K562 (cell line): ENCODE results near the gene MKNK2. TPM values are rescaled to one million over a fixed set of nuclear protein-coding genes. Genes with fewer than 3 reads are reported as not detected.

Experiments used
- BHLHE40 ChIP-seq: IDR thresholded peaks from 2 replicates; pipeline ENCODE4 v1.6.1; 2011; ENCODE audit warnings: low read length, improper control_type of control experiment
- CC2D1A ChIP-seq: fragments of 450-650 bp; IDR thresholded peaks from 2 replicates; pipeline ENCODE4 v1.6.1; 2017; ENCODE audit warnings: mild to moderate bottlenecking
- ELF1 ChIP-seq: fragments of 200-800 bp; sonication (Bioruptor generic); IDR thresholded peaks from 2 replicates; pipeline ENCODE4 v1.6.1; 2016; ENCODE audit warnings: missing genetic modification characterization, missing compliant biosample characterization
- JUN ChIP-seq, 2 experiments: sonication (generic) in 1 of 2; formaldehyde crosslinking in 1 of 2; IDR thresholded peaks; 2 replicates each; pipeline versions ENCODE4 v1.6.1 to v1.8.0; 2012 to 2022; ENCODE audit warnings: borderline replicate concordance in 2 of 2, mild to moderate bottlenecking in 2 of 2, improper control_type of control experiment in 1 of 2, low read depth in 1 of 2, low read length in 1 of 2, missing genetic modification reagents in 1 of 2
- KHSRP ChIP-seq: fragments of 450-650 bp; IDR thresholded peaks from 2 replicates; pipeline ENCODE4 v1.6.1; 2017
- MYC ChIP-seq, 2 experiments: fragments of 250-450 bp in 1 of 2; sonication (Bioruptor Pico) in 1 of 2; IDR thresholded peaks; 2 replicates each; pipeline versions ENCODE4 v1.5.1 to v1.6.1; 2012 to 2021; ENCODE audit warnings: low read depth in 2 of 2, borderline replicate concordance in 1 of 2, improper control_type of control experiment in 1 of 2, low read length in 1 of 2, mild to moderate bottlenecking in 1 of 2, moderate library complexity in 1 of 2
- NCOR1 ChIP-seq: fragments of 450-650 bp; IDR thresholded peaks from 2 replicates; pipeline ENCODE4 v1.6.1; 2016; ENCODE audit warnings: mild to moderate bottlenecking, moderate library complexity
- NR2C2 ChIP-seq, 2 experiments: fragments of 200-800 bp in 1 of 2; sonication (Bioruptor generic) in 1 of 2; sonication (generic) in 1 of 2; formaldehyde crosslinking in 1 of 2; IDR thresholded peaks; 2 replicates each; pipeline versions ENCODE4 v1.6.1 to v1.8.0; 2016 to 2022; ENCODE audit warnings: mild to moderate bottlenecking in 1 of 2, missing compliant biosample characterization in 1 of 2, missing genetic modification characterization in 1 of 2, missing genetic modification reagents in 1 of 2
- PHF8 ChIP-seq: fragments of 200-600 bp; sonication (generic); IDR thresholded peaks from 2 replicates; pipeline ENCODE4 v1.6.1; 2012; ENCODE audit warnings: mixed run types, mild to moderate bottlenecking, inconsistent platforms, low read length, moderate library complexity, borderline replicate concordance
- POLR2A ChIP-seq: fragments of 450-650 bp; conservative IDR thresholded peaks from 2 replicates; pipeline ENCODE4 v1.6.1; 2016
- POLR2G ChIP-seq: fragments of 200-400 bp; formaldehyde crosslinking; IDR thresholded peaks from 2 replicates; pipeline ENCODE4 v1.6.1; 2017; ENCODE audit warnings: low read depth, mild to moderate bottlenecking, antibody characterized with exemption, low read length, moderate library complexity
- PRDM10 ChIP-seq: fragments of 450-650 bp; IDR thresholded peaks from 2 replicates; pipeline ENCODE4 v1.6.1; 2018; ENCODE audit not compliant: partially characterized antibody
- RBM22 ChIP-seq: fragments of 200-400 bp; formaldehyde crosslinking; IDR thresholded peaks from 2 replicates; pipeline ENCODE4 v1.6.1; 2018; ENCODE audit warnings: low read length, low read depth; ENCODE audit not compliant: poor library complexity, severe bottlenecking
- SMARCA5 ChIP-seq: fragments of 450-650 bp; IDR thresholded peaks from 2 replicates; pipeline ENCODE4 v1.6.1; 2016
- ZNF232 ChIP-seq: sonication (generic); formaldehyde crosslinking; IDR thresholded peaks from 2 replicates; pipeline ENCODE4 v1.8.0; 2022; ENCODE audit warnings: mild to moderate bottlenecking, missing genetic modification reagents
- polyA plus RNA-seq, 8 experiments: library from polyadenylated mRNA; depleted of rRNA in 4 of 8; stranded (reverse) in 5 of 8; unstranded in 3 of 8; fragments of >200 nt; fragmentation: Nextera tagmentation in 2 of 8; fragmentation: Illumina TruSeq in 1 of 8; extraction: Ambion mirVana in 2 of 8; extraction: Trizol in 1 of 8; gene quantifications; 2 replicates each; pipeline versions ENCODE4 v1.2.1 to v1.2.3, GENCODE V29; 2011 to 2014; ENCODE audit warnings: inconsistent platforms in 1 of 8, missing spikeins in 1 of 8
- total RNA-seq, 7 experiments: library from RNA; depleted of rRNA in 6 of 7; stranded (reverse); fragments of >200 nt in 6 of 7; fragmentation: Illumina TruSeq in 2 of 7; extraction: Trizol in 2 of 7; gene quantifications; 2 replicates each; pipeline versions ENCODE4 v1.2.1 to v1.2.3, GENCODE V29; 2011 to 2021; ENCODE audit warnings: low replicate concordance in 1 of 7
- TF ChIP-seq, protein P1 (sequence below): fragments of 450-650 bp; conservative IDR thresholded peaks from 2 replicates; pipeline ENCODE4 v1.6.1; 2016; ENCODE audit warnings: missing genetic modification characterization, low read depth, mild to moderate bottlenecking, missing compliant biosample characterization, moderate library complexity
- TF ChIP-seq, protein P2 (sequence below): fragments of 450-650 bp; IDR thresholded peaks from 2 replicates; pipeline ENCODE4 v1.6.1; 2016; ENCODE audit warnings: low read depth, mild to moderate bottlenecking, moderate library complexity

The MKNK2 gene
- total and polyA plus RNA-seq, 9 of the 15 experiments (the other 6 are each of a cell fraction or from before 2014, with no cell fraction given), result 5.1 to 191 (median 51.9) TPM

- TF ChIP-seq ELF1 (peak; percentile 44; the same call in 1 of the 2 replicates), NCOR1 (peak; percentile 46), PRDM10 (peak; percentile 28), POLR2A (peak; percentile 77), RBM22 (peak; percentile 93), PHF8 (peak; percentile 52; the same call in 1 of the 2 replicates), CC2D1A (no peak), POLR2G (peak; percentile 99), BHLHE40 (peak; percentile 25; the same call in 1 of the 2 replicates), ZNF232 (CRISPR knock-in tag) (0 out of 2 replicates have a peak, but pooled peaks have one; percentile 36), KHSRP (no peak), MYC (IDR thresholded peaks at IDR 0.05; ENCODE audit: low read depth, low read length) (peak; percentile 100), MYC (CRISPR knock-in tag; IDR thresholded peaks at IDR 0.05; ENCODE audit: borderline replicate concordance, low read depth) (peak; percentile 99), JUN (IDR thresholded peaks at IDR 0.05; ENCODE audit: borderline replicate concordance, low read depth, low read length) (peak; percentile 94), JUN (CRISPR knock-in tag; IDR thresholded peaks at IDR 0.05; ENCODE audit: borderline replicate concordance) (peak; percentile 99), NR2C2 (CRISPR knock-in tag; IDR thresholded peaks at IDR 0.05) (no peak), NR2C2 (tag; IDR thresholded peaks at IDR 0.05) (peak; percentile 89), SMARCA5 (no peak)
- TF ChIP-seq, protein P1, sequence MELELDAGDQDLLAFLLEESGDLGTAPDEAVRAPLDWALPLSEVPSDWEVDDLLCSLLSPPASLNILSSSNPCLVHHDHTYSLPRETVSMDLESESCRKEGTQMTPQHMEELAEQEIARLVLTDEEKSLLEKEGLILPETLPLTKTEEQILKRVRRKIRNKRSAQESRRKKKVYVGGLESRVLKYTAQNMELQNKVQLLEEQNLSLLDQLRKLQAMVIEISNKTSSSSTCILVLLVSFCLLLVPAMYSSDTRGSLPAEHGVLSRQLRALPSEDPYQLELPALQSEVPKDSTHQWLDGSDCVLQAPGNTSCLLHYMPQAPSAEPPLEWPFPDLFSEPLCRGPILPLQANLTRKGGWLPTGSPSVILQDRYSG, result peak; percentile 89
- TF ChIP-seq, protein P2, sequence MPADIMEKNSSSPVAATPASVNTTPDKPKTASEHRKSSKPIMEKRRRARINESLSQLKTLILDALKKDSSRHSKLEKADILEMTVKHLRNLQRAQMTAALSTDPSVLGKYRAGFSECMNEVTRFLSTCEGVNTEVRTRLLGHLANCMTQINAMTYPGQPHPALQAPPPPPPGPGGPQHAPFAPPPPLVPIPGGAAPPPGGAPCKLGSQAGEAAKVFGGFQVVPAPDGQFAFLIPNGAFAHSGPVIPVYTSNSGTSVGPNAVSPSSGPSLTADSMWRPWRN, result peak; percentile 48; the same call in 1 of the 2 replicates
Observed at GRCh38 chr19:2059422-2060201, 8.6 kb upstream of the MKNK2 start (continued).
